ENCODE results near the gene OXSR1. TPM values are rescaled to one million over a fixed set of nuclear protein-coding genes. Genes with fewer than 3 reads are reported as not detected.

The OXSR1 gene
- total RNA-seq (2014; rRNA removed; shearing (Covaris generic)) = 39.6 and 40.4 TPM in 2 replicates

GRCh38 chr3:38164952-38165721, at the start of gene OXSR1:
OXSR1 (plus strand) TSS chr3:38165537; CDS start chr3:38165877, 340 bp downstream.

GRCh38 chr3:38136777-38137614, 28.3 kb upstream of the OXSR1 start, which contains the start of gene ACAA1:
ACAA1 (minus strand) TSS chr3:38137127; CDS start chr3:38137035, 92 bp downstream.

GRCh38 chr3:38138349-38139190, 26.8 kb upstream of the OXSR1 start, which contains the start of gene MYD88:
MYD88 (plus strand) TSS chr3:38138661; CDS start chr3:38138701, 40 bp downstream.

GRCh38 chr3:38265604-38266307, 100.4 kb downstream of the OXSR1 start, which contains the start of gene SLC22A13:
SLC22A13 (plus strand) TSS chr3:38265812; CDS start chr3:38265861, 49 bp downstream.

GRCh38 chr3:38281895-38282686, 116.8 kb downstream of the OXSR1 start, which contains the start of gene SLC22A14:
SLC22A14 (plus strand) TSS chr3:38282294; CDS start chr3:38306027, 23,733 bp downstream.

Small RNAs within 50 kb of the gene (small RNA-seq; reads per million reads assigned to genes)
- not detected for gene RF00019
- gene RNU6-235P = not detected

Other genes starting within 250 kb of the OXSR1 start
- gene VILL, start 174.8 kb upstream of the OXSR1 start, total RNA-seq (2014; rRNA removed; shearing (Covaris generic)) = 2.0 and 2.9 TPM in 2 replicates
- 6.8 and 7.2 TPM in 2 replicates for gene PLCD1, start 135.9 kb upstream of the OXSR1 start, total RNA-seq (2014; rRNA removed; shearing (Covaris generic))
- gene DLEC1, start 126.3 kb upstream of the OXSR1 start, total RNA-seq (2014; rRNA removed; shearing (Covaris generic)) = 0.11 TPM in 1 of 2 replicates, not detected in the other
- gene ACAA1, start 28.4 kb upstream of the OXSR1 start, total RNA-seq (2014; rRNA removed; shearing (Covaris generic)) = 17.7 and 26.8 TPM in 2 replicates
- 3.3 and 5.5 TPM in 2 replicates for gene MYD88, start 26.9 kb upstream of the OXSR1 start, total RNA-seq (2014; rRNA removed; shearing (Covaris generic))
- 0.26 and 0.29 TPM in 2 replicates for gene SLC22A13, start 100.3 kb downstream of the OXSR1 start, total RNA-seq (2014; rRNA removed; shearing (Covaris generic))
- 0.29 TPM in 1 of 2 replicates, not detected in the other for gene SLC22A14, start 116.8 kb downstream of the OXSR1 start, total RNA-seq (2014; rRNA removed; shearing (Covaris generic))
- 14.2 and 18.5 TPM in 2 replicates for gene XYLB, start 181.2 kb downstream of the OXSR1 start, total RNA-seq (2014; rRNA removed; shearing (Covaris generic))